ENCODE measurements around the gene MYOM1. TPM values are rescaled to one million over a fixed set of nuclear protein-coding genes. Genes with fewer than 3 reads are reported as not detected.

MYOM1 gene
- total and polyA plus RNA-seq, 2 donors from 2014 or later, result 2.1 to 6.8 TPM

DNA sequence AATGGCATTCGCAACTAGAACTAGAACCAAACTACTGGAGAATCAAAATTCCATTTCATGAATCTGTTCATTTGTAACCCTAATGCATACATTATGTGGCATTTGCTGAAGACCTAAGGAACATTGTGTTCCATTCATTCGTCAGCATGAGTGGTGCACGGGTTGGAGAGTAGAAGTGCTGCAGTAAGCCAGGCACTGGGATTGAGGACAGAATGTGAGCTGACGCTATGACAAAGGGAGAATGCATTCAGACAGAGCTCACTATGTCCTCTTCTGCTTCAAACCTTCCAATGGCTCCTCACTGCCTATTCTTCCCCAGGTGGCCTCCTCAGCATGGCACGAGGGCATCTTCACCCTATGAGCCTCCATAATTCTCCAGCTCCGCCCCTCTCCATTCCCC lies 6.3 kb upstream of the MYOM1 start:
- Histone ChIP-seq H3K36me3 (ENCODE audit: control insufficient read depth in 2 of 3, insufficient read depth in 3 of 3, low read length in 3 of 3) (no peaks in the 10 kb centered on the region), H3K4me3 (ENCODE audit: low read length in 3 of 3) (no peak overlapping the region), H3K27me3 (ENCODE audit: control insufficient read depth, insufficient read depth, low read length) (no peaks in the 10 kb centered on the region), H3K4me1 (ENCODE audit: control insufficient read depth in 2 of 3, insufficient read depth in 2 of 3, low read depth in 1 of 3, low read length in 3 of 3) (peaks cover 0 to 4% (median 2%) of the 10 kb centered on the region in 3 donors), H3K9me3 (ENCODE audit: control insufficient read depth in 2 of 3, insufficient read depth in 1 of 3, low read length in 3 of 3) (no peaks in the 10 kb centered on the region), H3K27ac (ENCODE audit: low read depth in 2 of 2, low read length in 2 of 2) (no peak overlapping the region), H3K9ac (ENCODE audit: low read length in 3 of 3) (no peak overlapping the region)
- no peak for DNase-seq
- TF ChIP-seq, protein P1, sequence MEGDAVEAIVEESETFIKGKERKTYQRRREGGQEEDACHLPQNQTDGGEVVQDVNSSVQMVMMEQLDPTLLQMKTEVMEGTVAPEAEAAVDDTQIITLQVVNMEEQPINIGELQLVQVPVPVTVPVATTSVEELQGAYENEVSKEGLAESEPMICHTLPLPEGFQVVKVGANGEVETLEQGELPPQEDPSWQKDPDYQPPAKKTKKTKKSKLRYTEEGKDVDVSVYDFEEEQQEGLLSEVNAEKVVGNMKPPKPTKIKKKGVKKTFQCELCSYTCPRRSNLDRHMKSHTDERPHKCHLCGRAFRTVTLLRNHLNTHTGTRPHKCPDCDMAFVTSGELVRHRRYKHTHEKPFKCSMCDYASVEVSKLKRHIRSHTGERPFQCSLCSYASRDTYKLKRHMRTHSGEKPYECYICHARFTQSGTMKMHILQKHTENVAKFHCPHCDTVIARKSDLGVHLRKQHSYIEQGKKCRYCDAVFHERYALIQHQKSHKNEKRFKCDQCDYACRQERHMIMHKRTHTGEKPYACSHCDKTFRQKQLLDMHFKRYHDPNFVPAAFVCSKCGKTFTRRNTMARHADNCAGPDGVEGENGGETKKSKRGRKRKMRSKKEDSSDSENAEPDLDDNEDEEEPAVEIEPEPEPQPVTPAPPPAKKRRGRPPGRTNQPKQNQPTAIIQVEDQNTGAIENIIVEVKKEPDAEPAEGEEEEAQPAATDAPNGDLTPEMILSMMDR (IDR thresholded peaks at IDR 0.05; ENCODE audit: borderline replicate concordance, extremely low read depth, insufficient read depth), result no peak
- intact Hi-C loops (cut with DNase I), result no loop called here
- FAIRE-seq, result no peak

DNA sequence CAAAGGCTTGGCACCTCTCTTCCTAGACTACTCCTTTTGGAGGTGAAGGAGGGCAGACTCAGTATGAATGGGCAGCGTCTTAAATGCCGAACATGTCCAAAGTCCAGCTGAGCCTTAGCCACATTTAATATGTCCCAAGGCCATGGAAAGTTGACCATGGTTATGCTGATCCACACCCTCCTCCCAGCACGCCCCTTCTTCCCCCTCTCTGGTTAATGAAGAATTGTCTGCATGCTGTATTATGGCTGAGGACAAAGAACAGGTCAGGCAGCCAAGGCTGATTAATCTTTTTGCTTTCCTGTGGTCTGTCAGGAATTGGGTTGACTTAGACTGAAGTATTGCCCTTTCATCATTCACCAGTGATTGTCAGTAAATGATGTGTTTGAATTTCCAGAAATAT lies 5.8 kb upstream of the MYOM1 start:
- no peaks in the 10 kb centered on the region for H3K27me3 ChIP-seq (ENCODE audit: control insufficient read depth, insufficient read depth, low read length)
- H3K27ac ChIP-seq (ENCODE audit: low read depth in 2 of 2, low read length in 2 of 2), result no peak overlapping the region
- no peaks in the 10 kb centered on the region for H3K9me3 ChIP-seq (ENCODE audit: control insufficient read depth in 2 of 3, insufficient read depth in 1 of 3, low read length in 3 of 3)
- H3K36me3 ChIP-seq (ENCODE audit: control insufficient read depth in 2 of 3, insufficient read depth in 3 of 3, low read length in 3 of 3), result no peaks in the 10 kb centered on the region
- H3K4me1 ChIP-seq (ENCODE audit: control insufficient read depth in 2 of 3, insufficient read depth in 2 of 3, low read depth in 1 of 3, low read length in 3 of 3), result peaks cover 0 to 4% (median 2%) of the 10 kb centered on the region in 3 donors
- DNase-seq (no peak), FAIRE-seq (no peak)
- TF ChIP-seq, protein P1 (IDR thresholded peaks at IDR 0.05; ENCODE audit: borderline replicate concordance, extremely low read depth, insufficient read depth), result no peak
- no peak overlapping the region for H3K4me3 ChIP-seq (ENCODE audit: low read length in 3 of 3)
- intact Hi-C loops (cut with DNase I), result no loop called here
- H3K9ac ChIP-seq (ENCODE audit: low read length in 3 of 3), result no peak overlapping the region

DNA sequence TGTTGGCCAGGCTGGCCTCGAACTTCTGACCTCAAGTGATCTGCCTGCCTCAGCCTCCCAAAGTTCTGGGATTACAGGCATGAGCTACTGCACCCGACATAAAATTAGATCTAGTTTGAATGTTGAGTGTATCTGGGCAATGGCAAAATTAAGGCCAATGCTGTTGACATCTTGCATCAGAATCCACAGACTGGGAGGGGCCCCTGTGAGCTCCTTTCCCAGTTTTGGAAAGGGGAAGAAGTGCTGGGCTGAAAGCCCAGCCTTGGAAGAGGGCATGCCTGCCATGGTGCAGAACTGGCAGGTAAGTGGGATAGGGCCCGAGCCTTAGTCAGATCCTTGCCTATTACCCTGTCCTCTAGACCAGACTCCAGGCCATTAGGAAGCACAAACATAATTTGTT lies 4.5 kb upstream of the MYOM1 start:
- no peak overlapping the region for H3K4me3 ChIP-seq (ENCODE audit: low read length in 3 of 3)
- FAIRE-seq (no peak), DNase-seq (no peak)
- no peaks in the 10 kb centered on the region for H3K27me3 ChIP-seq (ENCODE audit: control insufficient read depth, insufficient read depth, low read length)
- no peak overlapping the region for H3K9ac ChIP-seq (ENCODE audit: low read length in 3 of 3)
- H3K9me3 ChIP-seq (ENCODE audit: control insufficient read depth in 2 of 3, insufficient read depth in 1 of 3, low read length in 3 of 3), result no peaks in the 10 kb centered on the region
- H3K4me1 ChIP-seq (ENCODE audit: control insufficient read depth in 2 of 3, insufficient read depth in 2 of 3, low read depth in 1 of 3, low read length in 3 of 3), result peaks cover 0 to 4% (median 2%) of the 10 kb centered on the region in 3 donors
- intact Hi-C loops (cut with DNase I), result no loop called here
- H3K36me3 ChIP-seq (ENCODE audit: control insufficient read depth in 2 of 3, insufficient read depth in 3 of 3, low read length in 3 of 3), result no peaks in the 10 kb centered on the region
- TF ChIP-seq, protein P1 (IDR thresholded peaks at IDR 0.05; ENCODE audit: borderline replicate concordance, extremely low read depth, insufficient read depth), result no peak
- H3K27ac ChIP-seq (ENCODE audit: low read depth in 2 of 2, low read length in 2 of 2), result no peak overlapping the region

DNA sequence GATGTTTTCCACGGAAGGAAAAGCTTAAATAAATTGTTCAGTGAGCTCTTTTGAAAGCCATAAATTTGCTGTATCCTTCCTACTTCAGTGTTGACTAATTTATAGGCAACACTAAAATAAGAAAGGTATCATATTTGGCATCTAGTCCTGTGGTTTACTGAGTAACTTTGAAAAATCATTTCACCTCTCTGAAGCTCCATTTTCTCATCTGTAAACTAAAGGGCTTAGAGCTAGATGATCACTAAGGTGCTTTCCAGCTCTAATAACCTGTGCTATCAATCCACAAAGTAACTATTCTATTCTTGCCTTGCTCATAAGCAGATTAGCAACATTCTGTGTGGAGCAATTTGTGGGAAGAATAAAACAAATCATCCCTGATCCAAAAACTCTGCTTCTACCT lies 3.6 kb upstream of the MYOM1 start:
- H3K9me3 ChIP-seq (ENCODE audit: control insufficient read depth in 2 of 3, insufficient read depth in 1 of 3, low read length in 3 of 3), result no peaks in the 10 kb centered on the region
- no peak overlapping the region for H3K4me3 ChIP-seq (ENCODE audit: low read length in 3 of 3)
- TF ChIP-seq, protein P1 (IDR thresholded peaks at IDR 0.05; ENCODE audit: borderline replicate concordance, extremely low read depth, insufficient read depth), result no peak
- no peak overlapping the region for H3K27ac ChIP-seq (ENCODE audit: low read depth in 2 of 2, low read length in 2 of 2)
- no peaks in the 10 kb centered on the region for H3K27me3 ChIP-seq (ENCODE audit: control insufficient read depth, insufficient read depth, low read length)
- H3K4me1 ChIP-seq (ENCODE audit: control insufficient read depth in 2 of 3, insufficient read depth in 2 of 3, low read depth in 1 of 3, low read length in 3 of 3), result peaks cover 0 to 4% (median 2%) of the 10 kb centered on the region in 3 donors
- FAIRE-seq, result no peak
- H3K9ac ChIP-seq (ENCODE audit: low read length in 3 of 3), result no peak overlapping the region
- intact Hi-C loops (cut with DNase I), result no loop called here
- no peaks in the 10 kb centered on the region for H3K36me3 ChIP-seq (ENCODE audit: control insufficient read depth in 2 of 3, insufficient read depth in 3 of 3, low read length in 3 of 3)
- no peak for DNase-seq

Data from kidney (tissue), 14 donors.